ENCODE data around the gene ST7L.

Gene ST7L

GRCh38 chr1:112514901-112515300 is 104.0 kb downstream of the ST7L start:
- no peak for DNase-seq

- DNase-seq: no peak
These were observed 105.7 kb downstream of the ST7L start for GRCh38 chr1:112513112-112513870.

GRCh38 chr1:112511897-112512296 is 107.0 kb downstream of the ST7L start:
- DNase-seq: no peak

GRCh38 chr1:112510340-112510739 is 108.6 kb downstream of the ST7L start:
- DNase-seq: no peak

- no peak for DNase-seq
These were observed 109.2 kb downstream of the ST7L start for GRCh38 chr1:112509660-112510178.

GRCh38 chr1:112509005-112509659 is 109.8 kb downstream of the ST7L start:
- DNase-seq: peak; percentile 3

GRCh38 chr1:112508278-112509004 is 110.5 kb downstream of the ST7L start, which contains the start of gene WNT2B:
Gene WNT2B, plus strand, starts transcription at chr1:112508965. Its CDS starts 298 bp downstream, at chr1:112509263.
- DNase-seq: peak; percentile 24

- peak; percentile 6 for DNase-seq
These were observed 111.0 kb downstream of the ST7L start for GRCh38 chr1:112507921-112508277.

GRCh38 chr1:112507336-112507735 is 111.6 kb downstream of the ST7L start:
- DNase-seq: no peak

- no peak for DNase-seq
These were observed 112.2 kb downstream of the ST7L start for GRCh38 chr1:112506731-112507130.

GRCh38 chr1:112506306-112506705 is 112.6 kb downstream of the ST7L start:
- DNase-seq: no peak

GRCh38 chr1:112505878-112506277 is 113.1 kb downstream of the ST7L start:
- DNase-seq: no peak

- DNase-seq: no peak
These were observed 113.5 kb downstream of the ST7L start for GRCh38 chr1:112505400-112505785.

- no peak for DNase-seq
These were observed 114.1 kb downstream of the ST7L start for GRCh38 chr1:112504661-112505399.

- no peak for DNase-seq
These were observed 114.8 kb downstream of the ST7L start for GRCh38 chr1:112504001-112504660.

- no peak for DNase-seq
These were observed 116.1 kb downstream of the ST7L start for GRCh38 chr1:112502826-112503225.

GRCh38 chr1:112501810-112502641 is 116.9 kb downstream of the ST7L start:
- DNase-seq: peak; percentile 44

- DNase-seq: no peak
These were observed 122.7 kb downstream of the ST7L start for GRCh38 chr1:112496290-112496689.

- DNase-seq: no peak
These were observed 125.6 kb downstream of the ST7L start for GRCh38 chr1:112493351-112493750.

- no peak for DNase-seq
These were observed 126.9 kb downstream of the ST7L start for GRCh38 chr1:112492076-112492475.

GRCh38 chr1:112488141-112488540 is 130.8 kb downstream of the ST7L start:
- no peak for DNase-seq

All from CD4-positive, alpha-beta T cell treated with Interleukin-4 for 4 hours (primary cell).